AG04449 (cell line): ENCODE results near the gene CHMP2A.

Source experiments
- CTCF ChIA-PET: fragments of 350-600 bp; formaldehyde crosslinking; extraction: SDS; loops from one replicate; lab custom pipeline; 2021; ENCODE audit warnings: antibody characterized with exemption; lab: Yijun Ruan, JAX
- POLR2A ChIA-PET: fragments of 400-600, 350-600 bp; formaldehyde crosslinking; extraction: SDS; loops from one replicate; lab custom pipeline; 2020; ENCODE audit warnings: antibody characterized with exemption, inconsistent platforms; lab: Yijun Ruan, JAX
- DNase-seq: peaks from one replicate; pipeline ENCODE4 v3.0.0-alpha.2; 2010; ENCODE audit warnings: low read depth, low spot score
- H3K4me3 ChIP-seq: 2 replicates; pipeline ENCODE4 v1.5.1; 2011; ENCODE audit warnings: low read depth, mild to moderate bottlenecking, control low read depth, low read length
- CTCF ChIP-seq: IDR thresholded peaks from one replicate; pipeline ENCODE4 v1.5.1; 2011; ENCODE audit warnings: mild to moderate bottlenecking, moderate library complexity, low read length, control low read depth, inconsistent platforms; ENCODE audit not compliant: insufficient read depth; ENCODE audit errors: missing control alignments

Gene CHMP2A

GRCh38 chr19:58554494-58555368, at the start of gene CHMP2A:
TSS of gene CHMP2A (minus strand) at chr19:58555105. CDS start at chr19:58554212, 893 bp downstream.
- POLR2A ChIA-PET = interaction anchor here (0.6 to 3.5 kb wide), 4 partner anchors 10 to 86 kb away, joined by 3 to 81 read pairs (median 16); partner anchors contain the start of genes TRIM28 and ZBTB45
- CTCF ChIA-PET = interaction anchor here (3.1 to 3.7 kb wide), 2 partner anchors 10 to 35 kb away, joined by 22 to 37 read pairs; partner anchors contain the start of genes TRIM28 and ZBTB45
- peak within 1 kb of the TSS; percentile 81 for H3K4me3 ChIP-seq
- DNase-seq = no peak
- TF ChIP-seq CTCF = no peak

GRCh38 chr19:58586133-58586765, 31.3 kb upstream of the CHMP2A start:
- POLR2A ChIA-PET = no interaction called here
- H3K4me3 ChIP-seq = no peak overlapping the region
- no peak for TF ChIP-seq CTCF
- CTCF ChIA-PET = interaction anchor here (0.9 kb wide), 1 partner anchor 10 kb away, joined by 3 read pairs; no protein-coding TSS in a partner anchor
- DNase-seq = no peak

GRCh38 chr19:58585442-58586132, 30.7 kb upstream of the CHMP2A start:
- DNase-seq = no peak
- no peak overlapping the region for H3K4me3 ChIP-seq
- ChIA-PET CTCF (interaction anchor here (0.9 kb wide), 2 partner anchors 9 to 10 kb away, joined by 3 read pairs; no protein-coding TSS in a partner anchor), POLR2A (no interaction called here)
- no peak for TF ChIP-seq CTCF

GRCh38 chr19:58584498-58585441, 29.9 kb upstream of the CHMP2A start:
- TF ChIP-seq CTCF = no peak
- DNase-seq = no peak
- ChIA-PET POLR2A (no interaction called here), CTCF (interaction anchor here (0.9 kb wide), 2 partner anchors 8 to 9 kb away, joined by 3 read pairs; no protein-coding TSS in a partner anchor)
- no peak overlapping the region for H3K4me3 ChIP-seq

DNA sequence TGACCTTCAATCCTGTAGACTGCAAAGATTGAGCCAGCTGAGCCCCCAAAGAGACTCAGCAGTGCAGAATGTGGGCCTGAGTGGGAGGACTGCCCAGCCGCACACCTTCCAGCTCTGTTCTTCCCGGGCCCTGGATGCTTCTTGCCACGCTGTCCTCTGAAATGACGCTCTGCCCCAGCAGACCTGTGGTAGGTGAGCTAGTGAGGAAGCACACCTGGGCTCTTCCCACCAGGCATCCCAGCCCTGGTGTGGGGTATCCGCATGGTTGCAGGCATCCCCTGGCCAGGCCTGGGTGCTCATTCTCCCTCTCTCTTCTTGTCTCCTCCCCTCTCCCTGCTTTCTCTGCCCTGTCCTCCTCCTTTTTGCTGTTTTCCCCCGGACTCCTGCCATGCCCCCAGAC, 28.1 kb upstream of the CHMP2A start:
- ChIA-PET CTCF (interaction anchor here (6.1 kb wide), 1 partner anchor 65 kb away, joined by 109 read pairs; the partner anchor contains the start of gene ZBTB45), POLR2A (no interaction called here)
- no peak for TF ChIP-seq CTCF
- no peak for DNase-seq
- no peak overlapping the region for H3K4me3 ChIP-seq
